Retina (tissue), 1 donor: ENCODE measurements around the gene EMC9.
A peak's percentile ranks its signal among the peaks of the same experiment; 100 is the strongest.

Experiments
- DNase-seq: peaks from one replicate; pipeline ENCODE4 v3.0.0-alpha.2; 2016

Gene EMC9

GRCh38 chr14:24102357-24103048 lies 38.9 kb downstream of the EMC9 start:
- no peak for DNase-seq

GRCh38 chr14:24100982-24101494 lies 40.4 kb downstream of the EMC9 start:
- no peak for DNase-seq

GRCh38 chr14:24100197-24100981 lies 41.0 kb downstream of the EMC9 start:
- no peak for DNase-seq

GRCh38 chr14:24098927-24099813 lies 42.2 kb downstream of the EMC9 start:
- DNase-seq = no peak

- DNase-seq = no peak
Measured at GRCh38 chr14:24098229-24098926, 43.0 kb downstream of the EMC9 start.

- no peak for DNase-seq
Measured at GRCh38 chr14:24096545-24097181, 44.7 kb downstream of the EMC9 start.

- DNase-seq = peak; percentile 82
Measured at GRCh38 chr14:24095271-24096068, 45.9 kb downstream of the EMC9 start.

GRCh38 chr14:24094841-24095270 lies 46.5 kb downstream of the EMC9 start:
- DNase-seq = peak; percentile 87

GRCh38 chr14:24093901-24094840 lies 47.2 kb downstream of the EMC9 start, which contains the start of gene PCK2:
Gene PCK2 (plus strand): TSS chr14:24094311. CDS start chr14:24094406, 95 bp downstream.
- peak; percentile 89 for DNase-seq

- DNase-seq = no peak
Measured at GRCh38 chr14:24093207-24093900, 48.0 kb downstream of the EMC9 start.

- no peak for DNase-seq
Measured at GRCh38 chr14:24092505-24093206, 48.7 kb downstream of the EMC9 start.

GRCh38 chr14:24092110-24092504 lies 49.3 kb downstream of the EMC9 start:
- DNase-seq = no peak

- no peak for DNase-seq
Measured at GRCh38 chr14:24089890-24090289, 51.5 kb downstream of the EMC9 start.
